RWPE2 (cell line): ENCODE results near the gene ANXA9.

Experiments used
- ATAC-seq: fragments of 200-7000 bp; cut with Tn5 transposase; 3 replicates; pipeline ENCODE4 v1.9.1; 2021; ENCODE audit warnings: low read depth
- DNase-seq: peaks from one replicate; pipeline ENCODE4 v3.0.0-alpha.2; 2020; ENCODE audit warnings: low spot score
- H3K27ac ChIP-seq: fragments of 450-650 bp; 2 replicates; pipeline ENCODE4 v1.5.1; 2017; ENCODE audit warnings: mild to moderate bottlenecking; ENCODE audit not compliant: poor library complexity, severe bottlenecking
- H3K27me3 ChIP-seq: fragments of 250-450 bp; sonication (Bioruptor Pico); 2 replicates; pipeline ENCODE4 v1.5.1; 2021; ENCODE audit warnings: mild to moderate bottlenecking, moderate library complexity; ENCODE audit not compliant: insufficient read depth, poor library complexity, severe bottlenecking
- H3K36me3 ChIP-seq: fragments of 250-450 bp; sonication (Bioruptor Pico); 2 replicates; pipeline ENCODE4 v1.5.1; 2020; ENCODE audit warnings: low read depth, mild to moderate bottlenecking, moderate library complexity
- H3K4me1 ChIP-seq: fragments of 250-450 bp; sonication (Bioruptor Pico); 2 replicates; pipeline ENCODE4 v1.5.1; 2021; ENCODE audit warnings: mild to moderate bottlenecking, moderate library complexity; ENCODE audit not compliant: insufficient read depth, poor library complexity, severe bottlenecking
- H3K4me3 ChIP-seq: fragments of 250-450 bp; sonication (Bioruptor Pico); 2 replicates; pipeline ENCODE4 v1.5.1; 2021; ENCODE audit warnings: mild to moderate bottlenecking, moderate library complexity; ENCODE audit not compliant: severe bottlenecking
- H3K9me3 ChIP-seq: fragments of 250-450 bp; sonication (Bioruptor Pico); 2 replicates; pipeline ENCODE4 v1.5.1; 2021; ENCODE audit warnings: mild to moderate bottlenecking, moderate library complexity; ENCODE audit not compliant: severe bottlenecking
- TF ChIP-seq, protein P1 (sequence below): fragments of 450-650 bp; IDR thresholded peaks from one replicate; pipeline ENCODE4 v1.5.1; 2017; ENCODE audit warnings: mild to moderate bottlenecking, moderate library complexity; ENCODE audit not compliant: poor library complexity, severe bottlenecking

Gene ANXA9

DNA sequence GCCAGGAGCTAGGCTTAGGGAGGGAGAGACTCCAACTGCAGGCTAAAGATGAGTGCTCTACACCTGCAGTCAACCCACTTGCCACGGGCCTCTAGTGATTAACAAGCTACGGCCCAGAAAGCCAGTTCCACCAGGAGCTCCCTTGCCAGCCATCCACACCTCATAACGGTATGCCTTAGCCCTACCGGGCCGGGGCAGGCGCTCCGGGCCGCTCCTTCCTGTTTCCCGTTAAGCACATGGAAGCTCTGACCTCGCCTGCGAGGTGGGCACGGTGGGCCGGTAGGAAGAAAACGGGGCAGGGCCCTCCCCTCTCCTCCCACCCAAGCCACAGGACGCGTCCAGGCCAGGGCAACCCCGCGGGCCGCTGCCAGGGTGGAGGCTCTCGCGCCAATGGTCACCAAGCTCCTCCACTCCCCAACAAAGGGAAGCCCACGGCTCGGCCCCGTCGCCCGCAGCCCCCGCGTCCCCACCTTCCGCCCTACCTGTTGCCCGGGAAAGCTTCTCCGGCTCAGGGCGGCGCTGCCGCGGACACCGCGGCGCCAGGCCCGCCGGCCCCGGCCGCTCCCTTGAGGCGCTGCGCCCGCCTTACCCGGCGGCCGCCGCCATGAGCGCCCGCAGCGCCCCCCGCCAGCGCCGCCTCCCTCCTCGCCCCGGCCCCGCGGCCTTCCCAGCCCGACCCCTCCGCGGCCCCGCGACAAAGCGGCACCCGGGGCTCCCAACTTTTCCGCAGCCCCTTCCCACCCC is 8.1 kb upstream of the ANXA9 start:
- Histone ChIP-seq H3K4me3 (peak overlapping the region; percentile 100), H3K27me3 (no peaks in the 10 kb centered on the region), H3K36me3 (peaks cover 16% of the 10 kb centered on the region), H3K9me3 (no peaks in the 10 kb centered on the region), H3K4me1 (peaks cover 29% of the 10 kb centered on the region), H3K27ac (peak overlapping the region; percentile 79)
- DNase-seq = no peak
- ATAC-seq = peak; percentile 41
- TF ChIP-seq, protein P1, sequence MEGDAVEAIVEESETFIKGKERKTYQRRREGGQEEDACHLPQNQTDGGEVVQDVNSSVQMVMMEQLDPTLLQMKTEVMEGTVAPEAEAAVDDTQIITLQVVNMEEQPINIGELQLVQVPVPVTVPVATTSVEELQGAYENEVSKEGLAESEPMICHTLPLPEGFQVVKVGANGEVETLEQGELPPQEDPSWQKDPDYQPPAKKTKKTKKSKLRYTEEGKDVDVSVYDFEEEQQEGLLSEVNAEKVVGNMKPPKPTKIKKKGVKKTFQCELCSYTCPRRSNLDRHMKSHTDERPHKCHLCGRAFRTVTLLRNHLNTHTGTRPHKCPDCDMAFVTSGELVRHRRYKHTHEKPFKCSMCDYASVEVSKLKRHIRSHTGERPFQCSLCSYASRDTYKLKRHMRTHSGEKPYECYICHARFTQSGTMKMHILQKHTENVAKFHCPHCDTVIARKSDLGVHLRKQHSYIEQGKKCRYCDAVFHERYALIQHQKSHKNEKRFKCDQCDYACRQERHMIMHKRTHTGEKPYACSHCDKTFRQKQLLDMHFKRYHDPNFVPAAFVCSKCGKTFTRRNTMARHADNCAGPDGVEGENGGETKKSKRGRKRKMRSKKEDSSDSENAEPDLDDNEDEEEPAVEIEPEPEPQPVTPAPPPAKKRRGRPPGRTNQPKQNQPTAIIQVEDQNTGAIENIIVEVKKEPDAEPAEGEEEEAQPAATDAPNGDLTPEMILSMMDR = no peak

DNA sequence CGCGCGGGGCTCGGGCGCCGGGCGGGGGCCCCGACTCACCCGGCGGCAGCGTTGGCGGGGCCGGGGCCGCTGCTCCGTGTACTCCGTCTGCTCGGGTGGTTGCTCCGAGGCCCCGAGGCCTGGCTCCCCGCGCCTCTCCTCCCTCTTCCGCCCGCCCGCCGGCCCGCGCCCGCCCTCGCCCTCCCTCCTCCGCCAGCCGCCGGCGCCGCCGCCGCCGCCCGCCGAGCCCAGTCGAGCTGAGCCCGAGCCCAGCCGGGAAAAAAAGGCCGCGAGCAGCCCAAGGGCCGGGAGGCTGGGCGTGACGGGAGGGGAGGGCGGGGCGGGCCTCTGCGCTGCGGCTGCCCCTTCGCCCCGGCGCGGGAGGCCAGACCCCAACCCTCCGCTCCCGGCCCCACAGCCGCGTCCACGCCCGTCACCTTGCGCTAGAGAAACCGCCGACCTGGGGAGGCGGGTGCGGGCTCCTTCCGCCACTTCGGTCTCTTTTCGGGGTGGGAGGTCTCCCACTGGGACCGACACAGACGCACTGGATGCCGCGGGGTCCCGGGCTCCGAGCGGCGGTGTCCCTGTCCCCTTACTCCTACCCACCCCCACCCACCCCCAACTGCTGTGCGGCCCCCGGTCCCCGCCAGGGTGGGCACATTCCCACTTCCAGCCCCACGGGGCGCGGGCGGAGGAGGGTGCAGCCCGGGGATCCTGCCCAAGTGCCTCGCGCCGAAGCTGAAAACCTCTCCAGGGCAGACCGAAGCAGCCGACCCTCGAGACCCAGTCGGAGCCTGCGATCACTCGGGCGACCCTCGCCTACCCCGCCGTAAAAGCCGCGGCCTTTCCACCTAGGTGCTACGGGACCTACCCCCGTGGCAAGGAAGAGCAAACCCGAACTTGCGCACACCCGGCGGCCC is 7.3 kb upstream of the ANXA9 start, which contains the start of gene CERS2:
Gene CERS2, minus strand, starts transcription at position 256 of the 899 bp plus-strand sequence. CDS start 5,745 bp downstream, outside the sequence.
- DNase-seq (peak; percentile 75), ATAC-seq (peak; percentile 63)
- Histone ChIP-seq H3K27ac (peak within 1 kb of the TSS; percentile 79), H3K9me3 (no peaks in the 10 kb centered on the region), H3K36me3 (peaks cover 11% of the 10 kb centered on the region; the same call in 1 of the 2 replicates), H3K27me3 (no peaks in the 10 kb centered on the region), H3K4me3 (peak within 1 kb of the TSS; percentile 100), H3K4me1 (peaks cover 29% of the 10 kb centered on the region)
- TF ChIP-seq, protein P1 = no peak

DNA sequence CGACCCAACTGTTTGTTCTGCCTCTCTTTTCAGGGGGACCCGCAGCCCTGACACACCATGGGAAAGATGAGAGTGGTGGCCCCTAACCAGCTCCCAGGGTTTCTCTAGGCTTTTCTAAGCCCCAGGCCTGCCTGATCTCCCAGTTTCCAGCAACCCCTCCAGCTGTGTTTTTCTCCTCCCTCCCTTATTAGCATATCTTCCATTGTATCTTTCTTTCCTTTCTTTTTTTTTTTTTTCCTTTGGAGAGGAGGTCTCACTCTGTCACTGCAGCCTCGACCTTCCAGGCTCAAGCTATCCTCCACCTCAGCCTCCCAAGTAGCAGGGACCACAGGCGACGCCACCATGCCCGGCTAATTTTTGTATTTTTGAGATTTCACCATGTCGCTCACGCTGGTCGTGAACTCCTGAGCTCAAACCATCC is 5.7 kb upstream of the ANXA9 start:
- Histone ChIP-seq H3K27me3 (no peaks in the 10 kb centered on the region), H3K4me1 (peaks cover 30% of the 10 kb centered on the region), H3K4me3 (no peak overlapping the region), H3K36me3 (peaks cover 9% of the 10 kb centered on the region; the same call in 1 of the 2 replicates), H3K27ac (peak overlapping the region; percentile 83), H3K9me3 (no peaks in the 10 kb centered on the region)
- DNase-seq (no peak), ATAC-seq (no peak)
- TF ChIP-seq, protein P1 = no peak

DNA sequence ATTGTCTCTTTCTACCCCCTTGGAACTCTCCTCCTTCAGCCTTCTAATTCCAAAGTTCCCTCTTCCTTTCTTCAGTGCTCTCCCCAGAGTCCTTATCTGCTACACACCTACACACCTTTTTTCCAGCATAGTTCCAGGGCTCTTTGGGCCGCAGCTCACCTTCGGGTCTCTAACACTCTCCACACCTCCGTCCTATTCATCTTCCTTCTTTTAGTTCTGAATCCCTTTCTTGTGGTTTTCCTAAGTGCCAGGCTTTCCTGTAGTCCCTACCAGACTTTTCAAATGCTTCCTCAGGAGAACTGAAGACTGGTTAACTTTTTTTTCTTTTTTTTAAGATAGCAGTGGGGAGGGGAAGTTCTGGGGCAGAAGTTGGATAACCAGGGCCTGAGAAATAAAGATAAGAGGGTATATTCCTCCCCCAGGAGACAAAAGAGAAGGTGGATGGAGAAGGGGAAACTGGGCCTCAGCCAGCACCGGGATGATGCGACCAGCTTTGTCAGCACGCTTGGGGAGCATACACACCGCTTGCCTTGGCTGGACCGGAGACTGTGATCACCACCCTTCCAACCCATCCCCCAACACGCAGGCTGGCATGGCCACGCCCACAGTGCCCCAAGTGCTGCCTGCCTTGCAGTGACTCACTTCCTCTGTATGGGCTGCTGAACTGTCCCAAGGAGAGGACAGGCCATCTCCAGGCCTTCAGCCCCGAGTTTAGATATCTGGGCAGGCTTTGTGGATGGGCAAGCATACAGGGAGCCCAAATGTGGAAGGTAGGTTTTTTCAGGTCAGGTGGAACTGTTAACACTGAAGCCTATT is 5.0 kb upstream of the ANXA9 start:
- TF ChIP-seq, protein P1 = no peak
- H3K9me3 ChIP-seq = no peaks in the 10 kb centered on the region
- H3K27me3 ChIP-seq = no peaks in the 10 kb centered on the region
- DNase-seq = peak; percentile 89
- peak overlapping the region; percentile 83 for H3K27ac ChIP-seq
- peaks cover 29% of the 10 kb centered on the region for H3K4me1 ChIP-seq
- no peak overlapping the region for H3K4me3 ChIP-seq
- peaks cover 8% of the 10 kb centered on the region; the same call in 1 of the 2 replicates for H3K36me3 ChIP-seq
- peak; percentile 58 for ATAC-seq
